OCI-LY7 (cell line): ENCODE data around the gene AVPI1.

Experiments used
- EZH2phosphoT487 ChIP-seq: fragments of 200-600 bp; sonication (generic); IDR thresholded peaks from 2 replicates; pipeline ENCODE4 v1.6.1; 2018; ENCODE audit warnings: low read depth, borderline replicate concordance, mild to moderate bottlenecking, mixed run types, antibody characterized with exemption, low read length, moderate library complexity, mixed read lengths
- TF ChIP-seq, protein P1 (sequence below): fragments of 200-600 bp; sonication (generic); conservative IDR thresholded peaks from 2 replicates; pipeline ENCODE4 v1.5.1; 2014; ENCODE audit warnings: mild to moderate bottlenecking, antibody characterized with exemption, low read length, moderate library complexity, mixed read lengths

GRCh38 chr10:97651773-97652172, 35.3 kb downstream of the AVPI1 start:
- TF ChIP-seq, protein P1, sequence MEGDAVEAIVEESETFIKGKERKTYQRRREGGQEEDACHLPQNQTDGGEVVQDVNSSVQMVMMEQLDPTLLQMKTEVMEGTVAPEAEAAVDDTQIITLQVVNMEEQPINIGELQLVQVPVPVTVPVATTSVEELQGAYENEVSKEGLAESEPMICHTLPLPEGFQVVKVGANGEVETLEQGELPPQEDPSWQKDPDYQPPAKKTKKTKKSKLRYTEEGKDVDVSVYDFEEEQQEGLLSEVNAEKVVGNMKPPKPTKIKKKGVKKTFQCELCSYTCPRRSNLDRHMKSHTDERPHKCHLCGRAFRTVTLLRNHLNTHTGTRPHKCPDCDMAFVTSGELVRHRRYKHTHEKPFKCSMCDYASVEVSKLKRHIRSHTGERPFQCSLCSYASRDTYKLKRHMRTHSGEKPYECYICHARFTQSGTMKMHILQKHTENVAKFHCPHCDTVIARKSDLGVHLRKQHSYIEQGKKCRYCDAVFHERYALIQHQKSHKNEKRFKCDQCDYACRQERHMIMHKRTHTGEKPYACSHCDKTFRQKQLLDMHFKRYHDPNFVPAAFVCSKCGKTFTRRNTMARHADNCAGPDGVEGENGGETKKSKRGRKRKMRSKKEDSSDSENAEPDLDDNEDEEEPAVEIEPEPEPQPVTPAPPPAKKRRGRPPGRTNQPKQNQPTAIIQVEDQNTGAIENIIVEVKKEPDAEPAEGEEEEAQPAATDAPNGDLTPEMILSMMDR, result no peak
- TF ChIP-seq EZH2phosphoT487, result no peak
